Measurements from ENCODE around the gene POU2AF2.

Gene POU2AF2

GRCh38 chr11:111330234-111330893 is 84.8 kb downstream of the POU2AF2 start:
- no peak for DNase-seq (ENCODE audit: low read depth)

DNA sequence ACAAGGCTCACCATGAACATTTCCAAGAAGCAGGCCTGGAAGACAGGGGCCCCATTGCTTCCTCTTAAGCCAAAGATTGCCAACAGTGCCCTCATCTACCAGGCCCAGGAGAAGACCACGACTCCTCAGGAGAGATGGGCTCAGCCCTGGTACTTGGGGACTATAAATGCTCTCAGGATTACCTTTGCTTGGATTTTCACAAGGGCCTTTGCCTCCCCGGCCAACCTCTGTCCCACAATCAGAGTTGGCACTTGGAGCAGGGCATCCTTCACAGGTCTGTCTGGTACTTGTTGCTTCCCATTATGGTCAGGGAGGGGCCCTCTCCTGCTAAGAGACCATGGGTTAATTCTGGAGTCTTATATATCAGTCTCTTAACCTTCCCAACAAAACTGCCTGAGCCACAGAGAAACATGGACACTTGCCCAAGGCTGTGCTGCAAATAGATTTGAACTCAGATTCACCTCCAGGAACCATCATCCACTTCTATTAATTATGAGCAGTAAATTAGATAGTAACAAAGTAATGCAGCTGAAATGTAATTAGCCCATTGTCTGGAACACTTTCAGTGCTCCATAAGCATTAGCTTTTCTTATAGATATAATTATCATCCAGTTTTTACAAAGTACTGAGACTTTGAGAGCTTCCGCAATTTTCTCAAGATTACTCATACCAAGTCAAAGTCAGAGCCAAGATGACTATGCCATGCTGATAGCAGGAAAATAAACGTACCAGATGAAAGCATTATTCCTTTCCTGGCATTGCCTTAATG is 86.4 kb downstream of the POU2AF2 start:
- DNase-seq (ENCODE audit: low read depth), result no peak

DNA sequence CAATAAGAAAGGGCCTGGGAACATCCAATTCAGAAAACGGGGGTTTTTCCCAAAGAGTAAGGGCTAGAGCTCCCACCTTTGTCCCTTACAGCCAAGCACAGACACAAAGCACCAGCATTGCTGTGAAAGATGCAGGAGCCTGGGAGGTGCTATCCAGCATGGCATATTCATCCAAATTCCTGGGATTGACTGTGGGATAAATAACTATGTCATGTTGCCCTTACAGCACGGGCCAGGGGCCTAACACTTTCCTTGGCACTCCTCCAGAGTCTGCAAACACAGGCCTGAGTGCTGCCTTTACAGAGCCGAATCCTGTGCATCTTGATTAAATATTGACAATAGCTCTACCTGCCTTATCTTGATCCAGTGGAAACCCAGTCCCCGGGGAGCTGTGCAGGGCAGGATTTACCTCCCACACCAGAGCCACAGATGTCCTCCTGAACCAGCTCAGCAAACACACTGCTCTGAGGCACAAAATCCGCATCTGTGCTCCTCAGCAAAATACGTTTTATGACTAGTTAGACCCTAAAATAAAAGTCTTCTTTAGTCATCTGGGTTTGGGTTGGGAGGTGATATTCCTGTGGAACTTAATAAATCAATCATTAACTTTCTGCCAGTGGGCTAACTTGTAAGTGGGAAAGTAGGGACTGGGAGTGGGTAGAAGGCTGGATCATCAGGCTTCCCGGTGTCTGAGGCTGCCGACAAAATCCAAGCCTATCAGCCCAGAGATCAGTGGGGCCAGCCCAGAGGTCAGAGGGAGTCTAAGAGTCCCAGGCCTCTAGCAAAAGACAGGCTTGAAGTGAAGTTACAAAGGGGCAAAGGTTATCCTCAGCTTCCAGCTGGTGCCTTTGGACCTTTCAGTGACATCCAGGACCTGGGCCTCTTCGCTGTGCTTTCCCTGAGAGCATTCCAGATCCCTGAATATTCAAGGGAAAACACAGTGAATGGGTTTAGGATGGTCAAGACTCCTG is 89.3 kb downstream of the POU2AF2 start:
- no peak for DNase-seq (ENCODE audit: low read depth)

GRCh38 chr11:111335549-111335948 is 90.0 kb downstream of the POU2AF2 start:
- no peak for DNase-seq (ENCODE audit: low read depth)
